ENCODE data around the gene SEH1L.

The SEH1L gene

DNA sequence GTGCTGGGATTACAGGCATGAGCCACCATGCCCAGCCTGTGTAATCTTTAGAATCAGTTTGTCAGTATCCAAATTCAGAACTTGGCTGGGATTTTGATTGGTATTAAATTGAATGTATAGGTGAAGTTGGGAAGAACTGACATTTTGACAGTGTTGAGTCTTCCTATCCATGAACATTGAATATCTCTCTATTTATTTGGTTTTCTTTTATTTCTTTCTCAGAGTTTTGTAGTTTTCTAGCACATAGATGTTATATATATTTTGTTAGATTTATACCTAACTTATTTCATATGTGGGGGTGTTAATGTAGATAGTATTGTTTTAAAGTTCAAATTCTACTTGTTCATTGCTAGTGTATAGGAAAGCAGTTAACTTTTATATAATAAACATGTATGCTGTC lies 74.8 kb downstream of the SEH1L start:
- Histone ChIP-seq H3K4me3 (no peak overlapping the region), H3K27ac (no peak overlapping the region), H3K36me3 (peaks cover 92% of the 10 kb centered on the region), H4K20me1 (no peaks in the 10 kb centered on the region), H3K4me1 (no peaks in the 10 kb centered on the region), H3K27me3 (no peaks in the 10 kb centered on the region), H3K9me3 (peaks cover 11% of the 10 kb centered on the region), H3K9ac (no peak overlapping the region), H3K4me2 (no peak overlapping the region)
- TF ChIP-seq Cebpa-rat (IDR thresholded peaks at IDR 0.05), result no peak

DNA sequence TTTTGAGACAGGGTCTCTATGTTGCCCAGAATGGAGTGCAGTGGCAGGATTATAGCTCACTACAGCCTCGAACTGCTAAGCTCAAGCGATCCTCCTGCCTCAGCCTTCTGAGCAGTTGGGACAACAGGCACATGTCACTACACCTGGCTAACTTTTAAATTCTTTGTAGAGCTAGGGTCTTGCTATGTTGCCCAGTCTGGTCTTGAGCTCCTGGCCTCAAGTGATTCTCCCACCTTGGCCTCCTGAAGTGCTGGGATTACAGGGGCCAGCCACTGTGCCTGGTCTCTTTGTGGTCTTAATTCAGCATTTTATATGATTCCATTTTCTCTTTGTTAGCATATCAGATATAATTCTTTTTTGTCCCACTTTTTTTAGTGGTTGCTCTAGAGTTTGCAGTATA lies 77.4 kb downstream of the SEH1L start:
- peaks cover 11% of the 10 kb centered on the region for H3K9me3 ChIP-seq
- H3K4me1 ChIP-seq, result no peaks in the 10 kb centered on the region
- H3K4me2 ChIP-seq, result no peak overlapping the region
- peaks cover 94% of the 10 kb centered on the region for H3K36me3 ChIP-seq
- H3K9ac ChIP-seq, result no peak overlapping the region
- no peaks in the 10 kb centered on the region for H3K27me3 ChIP-seq
- H4K20me1 ChIP-seq, result no peaks in the 10 kb centered on the region
- TF ChIP-seq Cebpa-rat (IDR thresholded peaks at IDR 0.05), result no peak
- H3K27ac ChIP-seq, result no peak overlapping the region
- no peak overlapping the region for H3K4me3 ChIP-seq

- peaks cover 16% of the 10 kb centered on the region for H3K9me3 ChIP-seq
- H3K27ac ChIP-seq, result no peak overlapping the region
- no peak overlapping the region for H3K4me2 ChIP-seq
- no peak for TF ChIP-seq Cebpa-rat (IDR thresholded peaks at IDR 0.05)
- H3K27me3 ChIP-seq, result no peaks in the 10 kb centered on the region
- peaks cover 94% of the 10 kb centered on the region for H3K36me3 ChIP-seq
- H3K4me3 ChIP-seq, result no peak overlapping the region
- H3K9ac ChIP-seq, result no peak overlapping the region
- H3K4me1 ChIP-seq, result no peaks in the 10 kb centered on the region
- no peaks in the 10 kb centered on the region for H4K20me1 ChIP-seq
Observed at GRCh38 chr18:13026583-13027270, 78.9 kb downstream of the SEH1L start.

GRCh38 chr18:13028869-13029268 lies 81.1 kb downstream of the SEH1L start:
- TF ChIP-seq Cebpa-rat (IDR thresholded peaks at IDR 0.05), result no peak
- Histone ChIP-seq H3K4me2 (no peak overlapping the region), H3K27ac (no peak overlapping the region), H3K27me3 (no peaks in the 10 kb centered on the region), H3K4me1 (no peaks in the 10 kb centered on the region), H3K9ac (no peak overlapping the region), H3K9me3 (peaks cover 18% of the 10 kb centered on the region), H3K36me3 (peaks cover 98% of the 10 kb centered on the region), H4K20me1 (no peaks in the 10 kb centered on the region), H3K4me3 (no peak overlapping the region)

GRCh38 chr18:13032173-13032572 lies 84.4 kb downstream of the SEH1L start:
- H3K4me2 ChIP-seq, result no peak overlapping the region
- H4K20me1 ChIP-seq, result no peaks in the 10 kb centered on the region
- H3K4me1 ChIP-seq, result peaks cover 18% of the 10 kb centered on the region
- no peak overlapping the region for H3K27ac ChIP-seq
- peaks cover 94% of the 10 kb centered on the region for H3K36me3 ChIP-seq
- TF ChIP-seq Cebpa-rat (IDR thresholded peaks at IDR 0.05), result no peak
- H3K9ac ChIP-seq, result no peak overlapping the region
- H3K4me3 ChIP-seq, result no peak overlapping the region
- peaks cover 27% of the 10 kb centered on the region for H3K9me3 ChIP-seq
- H3K27me3 ChIP-seq, result no peaks in the 10 kb centered on the region

- peak overlapping the region; percentile 41 for H3K4me2 ChIP-seq
- H3K36me3 ChIP-seq, result peaks cover 91% of the 10 kb centered on the region
- H3K27ac ChIP-seq, result no peak overlapping the region
- H4K20me1 ChIP-seq, result no peaks in the 10 kb centered on the region
- H3K27me3 ChIP-seq, result no peaks in the 10 kb centered on the region
- H3K9ac ChIP-seq, result no peak overlapping the region
- H3K4me3 ChIP-seq, result no peak overlapping the region
- TF ChIP-seq Cebpa-rat (IDR thresholded peaks at IDR 0.05), result no peak
- peaks cover 18% of the 10 kb centered on the region for H3K4me1 ChIP-seq
- H3K9me3 ChIP-seq, result peaks cover 27% of the 10 kb centered on the region
Observed at GRCh38 chr18:13035249-13035914, 87.6 kb downstream of the SEH1L start.

GRCh38 chr18:13036622-13037320 lies 89.0 kb downstream of the SEH1L start:
- H3K27me3 ChIP-seq, result no peaks in the 10 kb centered on the region
- H4K20me1 ChIP-seq, result no peaks in the 10 kb centered on the region
- H3K4me3 ChIP-seq, result no peak overlapping the region
- H3K36me3 ChIP-seq, result peaks cover 90% of the 10 kb centered on the region
- H3K9me3 ChIP-seq, result peaks cover 27% of the 10 kb centered on the region
- no peak for TF ChIP-seq Cebpa-rat (IDR thresholded peaks at IDR 0.05)
- H3K27ac ChIP-seq, result no peak overlapping the region
- no peak overlapping the region for H3K9ac ChIP-seq
- H3K4me1 ChIP-seq, result peaks cover 18% of the 10 kb centered on the region
- H3K4me2 ChIP-seq, result no peak overlapping the region
